HG02981 (cell line): ENCODE measurements around the gene SLCO1A2.

ENCODE experiments used
- ATAC-seq: cut with Tn5 transposase; IDR thresholded peaks from one replicate; pipeline ENCODE4 v1.9.1; 2021; ENCODE audit warnings: mild to moderate bottlenecking, moderate library complexity; ENCODE audit not compliant: unreplicated experiment

Gene SLCO1A2

DNA sequence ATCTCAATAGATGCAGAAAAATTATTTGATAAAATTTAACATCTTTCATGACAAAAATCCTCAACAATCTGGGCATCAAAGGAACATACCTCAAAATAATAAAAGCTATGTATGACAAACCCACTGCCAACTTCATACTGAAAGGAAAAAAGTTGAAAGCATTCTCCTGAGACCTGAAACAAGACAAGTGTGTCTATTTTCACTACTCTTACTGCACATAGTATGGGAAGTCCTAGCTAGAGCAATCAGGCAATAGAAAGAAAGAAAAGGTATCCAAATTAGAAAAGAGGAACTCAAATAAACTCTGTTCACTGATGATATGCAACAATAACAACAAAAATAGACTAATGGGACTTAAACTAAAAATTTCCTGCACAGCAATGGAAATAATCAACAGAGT is 113.6 kb downstream of the SLCO1A2 start:
- no peak for ATAC-seq

DNA sequence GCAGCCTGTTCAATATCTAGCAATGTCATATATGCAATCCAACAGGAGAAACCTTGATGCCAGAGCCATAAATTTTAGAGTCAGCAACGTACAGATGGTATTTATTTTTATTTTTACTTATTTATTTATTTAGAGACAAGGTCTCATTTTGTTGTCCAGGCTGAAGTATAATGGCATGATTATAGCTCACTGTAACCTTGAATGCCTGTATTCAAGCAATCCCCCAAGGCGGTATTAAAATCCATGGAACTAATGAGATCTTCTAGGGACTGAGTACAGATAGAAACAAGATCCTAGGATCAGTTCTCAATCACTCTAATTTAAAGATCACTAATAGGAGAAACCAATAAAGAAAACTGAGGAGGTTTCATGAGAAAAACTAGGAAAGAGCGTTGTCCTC is 114.5 kb downstream of the SLCO1A2 start:
- no peak for ATAC-seq

DNA sequence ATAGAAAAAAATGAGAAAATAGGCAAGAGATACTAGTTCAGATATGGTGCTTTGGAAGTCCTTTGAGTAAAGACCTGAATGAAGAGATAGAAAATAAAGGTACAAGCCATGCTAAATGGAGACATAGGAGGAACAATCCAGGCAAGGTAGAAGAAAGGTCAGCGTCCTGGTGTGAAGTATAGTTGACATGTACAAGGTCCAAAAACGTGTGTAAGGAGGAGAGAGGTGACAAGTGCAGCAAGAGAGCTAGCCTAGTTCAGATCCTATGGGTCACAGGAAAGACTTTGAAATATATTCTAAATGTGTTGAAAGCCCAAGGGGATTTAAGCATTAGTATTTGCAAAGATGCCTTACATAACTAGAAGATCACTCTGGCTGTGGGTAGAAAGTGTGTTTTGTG is 115.5 kb downstream of the SLCO1A2 start:
- no peak for ATAC-seq
